Fibroblast of the aortic adventitia (primary cell): ENCODE results near the gene BUD23. TPM values are rescaled to one million over a fixed set of nuclear protein-coding genes. Genes with fewer than 3 reads are reported as not detected.
A peak's percentile ranks its signal among the peaks of the same experiment; 100 is the strongest.
"Not testable (repeated sequence)": the region's sequence is repeated elsewhere in the genome, so short reads cannot be mapped to it uniquely, and the experiment has no call there.

Experiments used
- DNase-seq: peaks from one replicate; pipeline ENCODE4 v3.0.0-alpha.2; 2010; ENCODE audit warnings: low read depth
- H3K4me3 ChIP-seq: 2 replicates; pipeline ENCODE4 v1.5.1; 2011; ENCODE audit warnings: low read depth, mild to moderate bottlenecking, control low read depth, low read length, moderate library complexity
- CTCF ChIP-seq: IDR thresholded peaks from 2 replicates; pipeline ENCODE4 v1.5.1; 2011; ENCODE audit warnings: mild to moderate bottlenecking, low read length, control low read depth, inconsistent platforms; ENCODE audit not compliant: insufficient read depth
- total RNA-seq: library from RNA; depleted of rRNA; stranded (reverse); fragments of >200 nt; gene quantifications from 2 replicates; pipeline ENCODE4 v1.2.3, GENCODE V29; 2012; ENCODE audit warnings: low replicate concordance

Gene BUD23
- total RNA-seq, 1 donor: 28.6 TPM

GRCh38 chr7:73668886-73669230, 14.5 kb upstream of the BUD23 start:
- DNase-seq: no peak
- peak overlapping the region; percentile 77 for H3K4me3 ChIP-seq

GRCh38 chr7:73669288-73669701, 14.1 kb upstream of the BUD23 start:
- TF ChIP-seq CTCF: no peak
- no peak for DNase-seq
- H3K4me3 ChIP-seq: peak overlapping the region; percentile 17

More at GRCh38 chr7:73668886-73669230, 14.5 kb upstream of the BUD23 start:
- no peak for TF ChIP-seq CTCF

GRCh38 chr7:73669858-73670385, 13.5 kb upstream of the BUD23 start:
- TF ChIP-seq CTCF: no peak
- no peak overlapping the region for H3K4me3 ChIP-seq
- no peak for DNase-seq

- no peak overlapping the region for H3K4me3 ChIP-seq
- no peak for DNase-seq
- TF ChIP-seq CTCF: no peak
Observed at GRCh38 chr7:73671322-73671661, 12.1 kb upstream of the BUD23 start.

GRCh38 chr7:73671857-73672445, 11.4 kb upstream of the BUD23 start:
- no peak overlapping the region for H3K4me3 ChIP-seq
- TF ChIP-seq CTCF: no peak
- no peak for DNase-seq

- DNase-seq: no peak
- no peak overlapping the region for H3K4me3 ChIP-seq
- TF ChIP-seq CTCF: no peak
Observed at GRCh38 chr7:73674468-73675124, 8.8 kb upstream of the BUD23 start.

- H3K4me3 ChIP-seq, DNase-seq: not testable (repeated sequence)
Observed at GRCh38 chr7:73676062-73676461, 7.3 kb upstream of the BUD23 start.
